Endothelial cell (in vitro differentiated cells): ENCODE results near the gene ISOC2. TPM values are rescaled to one million over a fixed set of nuclear protein-coding genes. Genes with fewer than 3 reads are reported as not detected.
A peak's percentile ranks its signal among the peaks of the same experiment; 100 is the strongest.

Experiments used
- DNase-seq: peaks from one replicate; pipeline ENCODE4 v3.0.0; 2021; ENCODE audit warnings: low spot score
- H3K27ac Mint-ChIP-seq: one replicate; pipeline ENCODE4 v1.8.0; 2021; ENCODE audit warnings: mixed read lengths, inconsistent platforms; ENCODE audit not compliant: unreplicated experiment
- H3K27me3 Mint-ChIP-seq: one replicate; pipeline ENCODE4 v1.8.0; 2021; ENCODE audit warnings: mild to moderate bottlenecking, moderate library complexity, mixed read lengths, inconsistent platforms; ENCODE audit not compliant: unreplicated experiment
- H3K36me3 Mint-ChIP-seq: one replicate; pipeline ENCODE4 v1.8.0; 2021; ENCODE audit warnings: mild to moderate bottlenecking, low read depth, mixed read lengths, inconsistent platforms; ENCODE audit not compliant: unreplicated experiment
- H3K4me1 Mint-ChIP-seq: one replicate; pipeline ENCODE4 v1.8.0; 2021; ENCODE audit warnings: mild to moderate bottlenecking, mixed read lengths, inconsistent platforms; ENCODE audit not compliant: unreplicated experiment
- H3K4me3 Mint-ChIP-seq: one replicate; pipeline ENCODE4 v1.8.0; 2021; ENCODE audit warnings: mild to moderate bottlenecking, mixed read lengths, inconsistent platforms; ENCODE audit not compliant: unreplicated experiment
- H3K9me3 Mint-ChIP-seq: one replicate; pipeline ENCODE4 v1.8.0; 2021; ENCODE audit warnings: mixed read lengths, inconsistent platforms; ENCODE audit not compliant: unreplicated experiment
- long read RNA-seq: library from polyadenylated mRNA; unstranded; transcript quantifications from one replicate; pipeline ENCODE4 v2.0.0, GENCODE V29; 2020; ENCODE audit not compliant: unreplicated experiment
- total RNA-seq: library from RNA; stranded (reverse); fragmentation: NEBNext Ultra II Directional; extraction: Animal tissue kit (Norgen Biotek cat#: 25700); gene quantifications from one replicate; pipeline ENCODE4 v1.2.1, GENCODE V29; 2021; ENCODE audit not compliant: unreplicated experiment
- TF ChIP-seq, protein P1 (sequence below): fragments of 200-600 bp; sonication (generic); IDR thresholded peaks from one replicate; pipeline ENCODE4 v1.5.0; 2021; ENCODE audit warnings: antibody characterized with exemption; ENCODE audit not compliant: unreplicated experiment

The ISOC2 gene, protein sequence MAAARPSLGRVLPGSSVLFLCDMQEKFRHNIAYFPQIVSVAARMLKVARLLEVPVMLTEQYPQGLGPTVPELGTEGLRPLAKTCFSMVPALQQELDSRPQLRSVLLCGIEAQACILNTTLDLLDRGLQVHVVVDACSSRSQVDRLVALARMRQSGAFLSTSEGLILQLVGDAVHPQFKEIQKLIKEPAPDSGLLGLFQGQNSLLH
- total RNA-seq: 20.2 TPM
- long read RNA-seq, partial matches to known transcripts: 0 of 6 reads
- long read RNA-seq, other reads (novel, unspliced or antisense): 0 of 6 reads

DNA sequence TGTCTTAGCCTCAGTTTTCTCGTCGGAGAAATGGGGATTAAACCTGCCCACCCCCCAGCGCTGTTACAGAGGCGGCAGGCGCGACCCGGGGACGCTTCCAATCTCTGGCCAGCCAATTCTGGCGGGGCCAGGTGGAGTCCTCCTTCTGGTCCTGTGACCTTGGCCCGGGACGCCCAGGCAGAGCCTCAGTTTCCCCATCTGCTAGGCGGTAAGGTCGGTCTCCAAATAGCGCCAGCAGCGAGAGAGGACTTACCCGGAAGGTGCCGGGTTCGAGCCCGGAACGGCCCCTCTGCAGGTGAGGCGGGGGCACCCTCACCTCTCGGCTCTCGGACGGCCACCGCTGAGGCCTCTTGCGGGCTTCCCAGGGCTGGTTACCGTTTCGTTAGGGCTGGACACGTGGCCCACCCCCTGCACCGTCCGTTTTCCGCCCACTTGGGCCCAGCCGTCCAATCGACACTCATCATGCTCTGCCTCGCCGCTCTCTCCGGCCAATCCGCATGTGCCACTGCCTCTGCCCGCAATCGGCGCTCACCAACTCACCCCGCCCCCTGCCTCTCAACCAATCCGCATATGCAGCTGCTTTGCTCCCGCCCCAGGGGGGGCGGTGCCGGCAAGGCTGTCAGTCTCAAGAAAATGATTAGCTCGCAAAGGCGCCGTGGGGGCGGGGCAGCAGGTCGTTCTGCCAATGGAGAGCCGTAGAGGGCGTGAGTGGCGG, at the start of gene ISOC2:
TSS of gene ISOC2 (minus strand) at position 384 of the 715 bp plus-strand sequence. CDS start 5,156 bp downstream, outside the sequence.
- TF ChIP-seq, protein P1, sequence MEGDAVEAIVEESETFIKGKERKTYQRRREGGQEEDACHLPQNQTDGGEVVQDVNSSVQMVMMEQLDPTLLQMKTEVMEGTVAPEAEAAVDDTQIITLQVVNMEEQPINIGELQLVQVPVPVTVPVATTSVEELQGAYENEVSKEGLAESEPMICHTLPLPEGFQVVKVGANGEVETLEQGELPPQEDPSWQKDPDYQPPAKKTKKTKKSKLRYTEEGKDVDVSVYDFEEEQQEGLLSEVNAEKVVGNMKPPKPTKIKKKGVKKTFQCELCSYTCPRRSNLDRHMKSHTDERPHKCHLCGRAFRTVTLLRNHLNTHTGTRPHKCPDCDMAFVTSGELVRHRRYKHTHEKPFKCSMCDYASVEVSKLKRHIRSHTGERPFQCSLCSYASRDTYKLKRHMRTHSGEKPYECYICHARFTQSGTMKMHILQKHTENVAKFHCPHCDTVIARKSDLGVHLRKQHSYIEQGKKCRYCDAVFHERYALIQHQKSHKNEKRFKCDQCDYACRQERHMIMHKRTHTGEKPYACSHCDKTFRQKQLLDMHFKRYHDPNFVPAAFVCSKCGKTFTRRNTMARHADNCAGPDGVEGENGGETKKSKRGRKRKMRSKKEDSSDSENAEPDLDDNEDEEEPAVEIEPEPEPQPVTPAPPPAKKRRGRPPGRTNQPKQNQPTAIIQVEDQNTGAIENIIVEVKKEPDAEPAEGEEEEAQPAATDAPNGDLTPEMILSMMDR: no peak
- peak within 1 kb of the TSS; percentile 90 for H3K4me3 Mint-ChIP-seq
- H3K27ac Mint-ChIP-seq: peak within 1 kb of the TSS; percentile 43
- DNase-seq: peak; percentile 100
- H3K9me3 Mint-ChIP-seq: no peaks in the 10 kb centered on the region
- no peaks in the 10 kb centered on the region for H3K4me1 Mint-ChIP-seq
- no peaks in the 10 kb centered on the region for H3K36me3 Mint-ChIP-seq
- peaks cover 11% of the 10 kb centered on the region for H3K27me3 Mint-ChIP-seq

DNA sequence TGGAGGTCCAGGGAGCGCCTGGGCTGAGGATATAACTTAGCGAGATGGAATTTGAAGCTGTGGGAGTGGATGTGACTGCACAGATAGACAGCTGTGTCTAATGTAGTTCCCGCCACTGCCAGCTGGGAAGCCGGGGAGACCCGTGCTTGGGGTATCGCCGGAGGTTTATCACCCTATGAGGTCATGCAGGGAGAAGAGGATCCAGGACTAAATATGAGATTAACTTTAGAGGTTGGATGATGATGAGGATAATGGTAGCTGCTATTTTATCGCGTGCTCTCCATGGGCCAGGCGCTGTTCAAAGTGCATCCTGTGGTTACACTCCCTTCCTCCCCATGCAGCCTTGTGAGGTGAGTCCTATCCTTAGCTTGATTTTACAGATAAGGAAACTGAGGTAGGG, 46.7 kb upstream of the ISOC2 start:
- Mint-ChIP-seq H3K27ac (peak overlapping the region; percentile 3), H3K27me3 (peaks cover 2% of the 10 kb centered on the region), H3K9me3 (no peaks in the 10 kb centered on the region), H3K36me3 (no peaks in the 10 kb centered on the region), H3K4me3 (no peak overlapping the region), H3K4me1 (no peaks in the 10 kb centered on the region)
- TF ChIP-seq, protein P1: no peak
- DNase-seq: no peak

DNA sequence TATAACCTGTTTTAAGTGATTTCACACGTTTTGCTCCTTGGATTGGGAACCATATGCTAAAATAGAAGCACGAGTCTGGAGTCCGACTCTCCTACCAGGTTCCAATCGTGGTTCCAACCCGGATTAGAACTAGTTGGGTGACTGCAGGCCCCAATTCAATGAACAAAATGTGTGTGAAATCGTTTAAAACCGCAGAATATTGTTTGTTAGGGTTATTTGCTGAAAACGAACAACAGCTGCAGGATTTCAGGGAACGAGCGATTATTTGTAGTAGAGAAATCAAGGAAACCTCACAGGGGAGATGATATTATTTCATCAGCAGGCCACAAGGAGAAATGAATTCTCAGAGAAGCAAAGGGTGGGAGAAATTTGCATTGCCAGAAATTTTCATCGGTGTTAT, 43.5 kb upstream of the ISOC2 start:
- H3K36me3 Mint-ChIP-seq: peaks cover 6% of the 10 kb centered on the region
- H3K27me3 Mint-ChIP-seq: peaks cover 4% of the 10 kb centered on the region
- DNase-seq: no peak
- no peaks in the 10 kb centered on the region for H3K4me1 Mint-ChIP-seq
- no peak overlapping the region for H3K27ac Mint-ChIP-seq
- no peaks in the 10 kb centered on the region for H3K9me3 Mint-ChIP-seq
- TF ChIP-seq, protein P1: no peak
- H3K4me3 Mint-ChIP-seq: no peak overlapping the region

DNA sequence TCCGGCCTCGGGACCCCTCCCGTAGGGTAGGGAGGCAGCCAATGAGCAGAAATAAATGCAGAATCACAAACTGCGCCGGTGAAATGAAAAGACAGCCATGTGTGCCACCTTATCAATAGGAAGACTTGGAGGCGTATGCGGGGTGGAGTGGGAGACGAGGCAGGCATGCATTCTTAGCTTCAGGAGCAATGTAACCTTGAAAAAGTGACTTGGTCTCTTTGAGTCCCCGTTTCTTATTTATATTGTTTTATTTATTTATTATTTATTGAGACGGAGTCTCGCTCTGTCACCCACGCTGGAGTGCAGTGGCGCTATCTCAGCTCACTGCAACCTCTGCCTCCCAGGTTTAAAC, 42.8 kb upstream of the ISOC2 start:
- Mint-ChIP-seq H3K4me1 (no peaks in the 10 kb centered on the region), H3K27ac (no peak overlapping the region), H3K36me3 (peaks cover 11% of the 10 kb centered on the region), H3K9me3 (no peaks in the 10 kb centered on the region), H3K4me3 (no peak overlapping the region), H3K27me3 (peaks cover 4% of the 10 kb centered on the region)
- DNase-seq: no peak
- TF ChIP-seq, protein P1: no peak
